Karpas-422 (cell line): ENCODE results near the gene SPIB. TPM values are rescaled to one million over a fixed set of nuclear protein-coding genes. Genes with fewer than 3 reads are reported as not detected.

Experiments
- DNase-seq: peaks from one replicate; pipeline ENCODE4 v3.0.0-alpha.2; 2015
- H2AFZ ChIP-seq: fragments of 200-600 bp; sonication (generic); 2 replicates; pipeline ENCODE4 v1.6.1; 2014; ENCODE audit warnings: antibody characterized with exemption, low read length, mixed read lengths
- H3K27ac ChIP-seq: fragments of 200-600 bp; sonication (generic); 2 replicates; pipeline ENCODE4 v1.5.1; 2014; ENCODE audit warnings: mild to moderate bottlenecking, low read length, moderate library complexity
- H3K27me3 ChIP-seq: fragments of 200-600 bp; sonication (generic); 2 replicates; pipeline ENCODE4 v1.6.1; 2014; ENCODE audit warnings: low read length, mixed read lengths
- H3K36me3 ChIP-seq: fragments of 200-600 bp; sonication (generic); 2 replicates; pipeline ENCODE4 v1.6.1; 2014; ENCODE audit warnings: low read length, mixed read lengths; ENCODE audit not compliant: insufficient read depth
- H3K4me1 ChIP-seq: fragments of 200-600 bp; sonication (generic); 2 replicates; pipeline ENCODE4 v1.6.1; 2014; ENCODE audit warnings: mild to moderate bottlenecking, low read length, mixed read lengths
- H3K4me2 ChIP-seq: fragments of 200-600 bp; sonication (generic); 2 replicates; pipeline ENCODE4 v1.6.1; 2014; ENCODE audit warnings: low read length, low read depth, mild to moderate bottlenecking; ENCODE audit not compliant: poor library complexity, severe bottlenecking
- H3K4me3 ChIP-seq: fragments of 200-600 bp; sonication (generic); 2 replicates; pipeline ENCODE4 v1.5.1; 2014; ENCODE audit warnings: mild to moderate bottlenecking, antibody characterized with exemption, low read length, mixed read lengths
- H3K79me2 ChIP-seq: fragments of 200-600 bp; sonication (generic); 2 replicates; pipeline ENCODE4 v1.6.1; 2014; ENCODE audit warnings: mild to moderate bottlenecking, low read length, mixed read lengths
- H3K9ac ChIP-seq: fragments of 200-600 bp; sonication (generic); 2 replicates; pipeline ENCODE4 v1.6.0; 2014; ENCODE audit warnings: low read length
- H3K9me2 ChIP-seq: fragments of 200-600 bp; sonication (generic), shearing (Covaris generic); replicated peaks from 2 replicates; pipeline ENCODE4 v1.6.0; 2014; ENCODE audit warnings: mild to moderate bottlenecking, low read length, moderate library complexity; ENCODE audit not compliant: insufficient read depth
- H3K9me3 ChIP-seq: fragments of 300-700, 200-600 bp; sonication (generic); 2 replicates; pipeline ENCODE4 v1.6.1; 2014; ENCODE audit warnings: low read length, mixed read lengths
- H4K20me1 ChIP-seq: fragments of 200-600 bp; sonication (generic); 2 replicates; pipeline ENCODE4 v1.6.1; 2014; ENCODE audit warnings: mild to moderate bottlenecking, antibody characterized with exemption, low read length, low read depth; ENCODE audit not compliant: insufficient read depth
- total RNA-seq: library from RNA; depleted of rRNA; stranded (reverse); fragments of >200 nt; shearing (Covaris generic); gene quantifications from 2 replicates; pipeline ENCODE4 v1.2.3, GENCODE V29; 2014; ENCODE audit warnings: low replicate concordance; rRNA removed

The SPIB gene
- total RNA-seq, 1 experiment from 2014 or later, result 239 TPM

DNA sequence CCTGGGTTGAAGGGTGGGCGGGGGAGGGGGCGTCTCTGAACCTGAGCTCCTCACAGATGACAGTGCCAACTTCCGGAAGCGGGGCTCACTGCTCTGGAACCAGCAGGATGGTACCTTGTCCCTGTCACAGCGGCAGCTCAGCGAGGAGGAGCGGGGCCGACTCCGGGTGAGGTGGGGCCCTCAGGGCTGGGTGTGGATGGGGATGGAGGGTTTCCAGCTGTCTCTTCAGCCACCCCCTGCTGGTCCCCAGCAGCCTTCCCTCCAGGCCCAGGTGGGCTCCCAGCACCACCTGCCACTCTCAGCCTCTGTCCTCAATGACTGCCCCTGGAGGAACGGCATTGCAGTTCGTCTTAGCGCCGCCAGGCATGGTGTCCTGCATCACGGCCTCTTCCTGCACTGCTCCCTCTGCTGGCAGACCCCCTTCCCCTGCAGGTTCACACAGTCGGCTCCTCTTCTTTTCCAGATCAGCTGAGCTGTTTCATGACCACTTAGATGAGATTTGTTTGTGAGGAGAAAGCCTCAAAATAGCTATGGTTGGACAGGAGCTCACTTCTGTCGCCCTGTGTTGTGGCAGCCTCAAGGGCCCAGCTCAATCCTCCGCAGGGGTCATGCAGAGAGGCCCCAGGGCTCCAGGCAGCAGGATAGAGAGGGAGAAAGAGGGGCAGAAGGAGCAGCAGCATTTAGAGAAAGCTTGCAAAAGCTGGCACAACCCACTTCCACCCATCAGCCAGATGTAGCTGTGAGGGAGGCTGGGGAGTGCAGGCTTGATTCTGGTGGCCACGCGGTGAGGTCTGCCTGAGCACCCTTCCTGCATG lies 60.4 kb downstream of the SPIB start:
- Histone ChIP-seq H3K36me3 (peaks cover 55% of the 10 kb centered on the region), H3K4me3 (no peak overlapping the region), H3K9me2 (no peaks in the 10 kb centered on the region), H3K27ac (no peak overlapping the region), H3K4me1 (peaks cover 8% of the 10 kb centered on the region), H3K9ac (no peak overlapping the region), H3K27me3 (no peaks in the 10 kb centered on the region), H3K4me2 (no peak overlapping the region), H2AFZ (no peak overlapping the region), H3K79me2 (peaks cover 29% of the 10 kb centered on the region), H4K20me1 (no peaks in the 10 kb centered on the region), H3K9me3 (peaks cover 9% of the 10 kb centered on the region)
- DNase-seq, result peak; percentile 65

DNA sequence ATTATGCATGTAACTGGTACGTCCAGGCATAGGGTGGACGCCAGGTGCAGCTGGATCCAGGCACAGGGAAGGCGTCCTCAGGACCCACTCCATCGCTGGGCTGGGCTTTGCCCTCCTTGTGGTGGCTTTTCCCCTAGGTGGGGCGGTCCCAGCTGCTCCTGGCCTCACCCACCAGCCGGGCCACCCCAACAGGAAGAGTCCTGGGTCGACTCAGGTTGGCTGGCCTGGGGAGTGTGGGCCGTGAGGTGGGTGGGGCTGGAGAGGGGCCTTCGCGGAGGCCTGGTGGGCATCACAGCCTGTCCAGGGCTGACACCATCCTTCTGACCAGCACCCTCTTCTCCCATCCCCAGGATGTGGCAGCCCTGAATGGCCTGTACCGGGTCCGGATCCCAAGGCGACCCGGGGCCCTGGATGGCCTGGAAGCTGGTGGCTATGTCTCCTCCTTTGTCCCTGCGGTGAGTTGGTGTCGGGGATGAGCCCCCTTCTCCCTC lies 61.1 kb downstream of the SPIB start:
- Histone ChIP-seq H3K9ac (no peak overlapping the region), H3K36me3 (peaks cover 60% of the 10 kb centered on the region), H3K4me2 (no peak overlapping the region), H3K27me3 (no peaks in the 10 kb centered on the region), H3K4me1 (peaks cover 8% of the 10 kb centered on the region), H3K4me3 (no peak overlapping the region), H3K79me2 (peaks cover 29% of the 10 kb centered on the region), H4K20me1 (no peaks in the 10 kb centered on the region), H3K9me2 (no peaks in the 10 kb centered on the region), H3K9me3 (peaks cover 11% of the 10 kb centered on the region), H2AFZ (no peak overlapping the region), H3K27ac (no peak overlapping the region)
- no peak for DNase-seq

DNA sequence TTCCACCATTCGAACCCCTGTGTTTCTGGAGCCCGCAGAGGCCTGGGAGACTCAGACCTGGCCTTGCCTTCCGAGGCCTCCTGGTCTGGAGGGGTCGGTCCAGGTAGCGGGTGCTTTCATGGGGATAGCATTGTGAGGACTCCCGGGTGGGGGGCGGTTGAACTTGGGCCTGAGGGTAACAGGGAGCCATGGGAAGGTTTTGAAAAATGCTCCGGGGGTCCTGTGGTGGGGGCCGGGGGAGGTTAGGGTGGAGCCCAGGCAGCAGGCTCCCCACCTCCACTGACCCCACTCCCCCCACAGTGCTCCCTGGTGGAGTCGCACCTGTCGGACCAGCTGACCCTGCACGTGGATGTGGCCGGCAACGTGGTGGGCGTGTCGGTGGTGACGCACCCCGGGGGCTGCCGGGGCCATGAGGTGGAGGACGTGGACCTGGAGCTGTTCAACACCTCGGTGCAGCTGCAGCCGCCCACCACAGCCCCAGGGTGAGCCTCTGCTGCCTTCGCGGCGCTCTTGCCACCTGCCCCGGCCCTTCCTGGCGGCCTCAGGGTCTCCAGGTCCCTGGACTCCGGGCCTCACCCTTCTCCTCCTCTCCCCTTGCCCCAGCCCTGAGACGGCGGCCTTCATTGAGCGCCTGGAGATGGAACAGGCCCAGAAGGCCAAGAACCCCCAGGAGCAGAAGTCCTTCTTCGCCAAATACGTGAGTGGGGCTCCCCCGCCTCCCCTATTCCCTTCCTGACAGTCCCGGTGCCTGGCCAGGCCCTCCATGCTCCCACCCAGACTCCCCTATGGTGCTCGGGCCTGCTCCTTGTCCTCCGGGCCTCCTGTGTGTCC lies 61.8 kb downstream of the SPIB start:
- Histone ChIP-seq H2AFZ (no peak overlapping the region), H3K9ac (no peak overlapping the region), H4K20me1 (no peaks in the 10 kb centered on the region), H3K79me2 (peaks cover 29% of the 10 kb centered on the region), H3K4me3 (no peak overlapping the region), H3K27me3 (no peaks in the 10 kb centered on the region), H3K27ac (no peak overlapping the region), H3K9me2 (no peaks in the 10 kb centered on the region), H3K4me1 (peaks cover 8% of the 10 kb centered on the region), H3K9me3 (peaks cover 18% of the 10 kb centered on the region), H3K4me2 (no peak overlapping the region), H3K36me3 (peaks cover 61% of the 10 kb centered on the region)
- no peak for DNase-seq

Other genes with a start within 250 kb of the SPIB start
- gene MYH14, start 215.3 kb upstream of the SPIB start, total RNA-seq, result not detected in 2 replicates
- 10.8 and 18.1 TPM in 2 replicates for gene KCNC3, start 89.6 kb upstream of the SPIB start, total RNA-seq
- 0.11 and 2.3 TPM in 2 replicates for gene NAPSA, start 53.3 kb upstream of the SPIB start, total RNA-seq
- 68.2 and 120 TPM in 2 replicates for gene NR1H2, start 42.5 kb upstream of the SPIB start, total RNA-seq
- 53.4 and 98.8 TPM in 2 replicates for gene POLD1, start 34.6 kb upstream of the SPIB start, total RNA-seq
- gene MYBPC2, start 14.0 kb downstream of the SPIB start, total RNA-seq, result 23.4 and 48.3 TPM in 2 replicates
- gene EMC10, start 57.6 kb downstream of the SPIB start, total RNA-seq, result 63.7 and 93.4 TPM in 2 replicates
- 1.2 TPM in 1 of 2 replicates, not detected in the other for gene GARIN5A, start 57.9 kb downstream of the SPIB start, total RNA-seq
- gene JOSD2, start 92.3 kb downstream of the SPIB start, total RNA-seq, result 15.8 and 42.3 TPM in 2 replicates
- gene ASPDH, start 95.0 kb downstream of the SPIB start, total RNA-seq, result not detected in 2 replicates
- gene LRRC4B, start 149.5 kb downstream of the SPIB start, total RNA-seq, result not detected in 2 replicates
- gene SYT3, start 220.9 kb downstream of the SPIB start, total RNA-seq, result 0.11 TPM in 1 of 2 replicates, not detected in the other
- gene C19orf81, start 230.5 kb downstream of the SPIB start, total RNA-seq, result 1.1 TPM in 1 of 2 replicates, not detected in the other